ENCODE measurements around the gene NSDHL.
A peak's percentile ranks its signal among the peaks of the same experiment; 100 is the strongest.

The NSDHL gene

DNA sequence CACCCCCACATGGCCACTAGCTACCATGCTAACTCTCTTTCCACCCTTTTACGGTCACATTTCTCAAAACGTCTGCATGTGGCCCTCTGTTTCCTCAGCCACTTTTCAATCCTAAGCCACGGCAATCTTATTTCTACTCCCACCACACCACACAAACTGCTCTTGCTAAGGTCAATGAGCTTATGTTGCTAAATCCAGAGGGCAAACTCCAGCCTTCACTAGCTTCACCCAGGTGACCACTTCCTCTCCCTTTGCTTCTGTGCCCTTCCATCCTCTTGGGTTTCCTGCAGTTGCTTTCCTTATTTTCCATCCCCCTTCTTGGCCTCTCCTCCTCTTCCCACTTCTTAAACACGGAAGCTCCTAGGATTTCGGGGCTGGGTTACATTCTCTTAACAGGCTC is 16.8 kb upstream of the NSDHL start:
- DNase-seq (ENCODE audit: low read depth): no peak
- TF ChIP-seq, protein P1, sequence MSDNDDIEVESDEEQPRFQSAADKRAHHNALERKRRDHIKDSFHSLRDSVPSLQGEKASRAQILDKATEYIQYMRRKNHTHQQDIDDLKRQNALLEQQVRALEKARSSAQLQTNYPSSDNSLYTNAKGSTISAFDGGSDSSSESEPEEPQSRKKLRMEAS (IDR thresholded peaks at IDR 0.05; ENCODE audit: low read depth, low read length): no peak
- TF ChIP-seq, protein P2, sequence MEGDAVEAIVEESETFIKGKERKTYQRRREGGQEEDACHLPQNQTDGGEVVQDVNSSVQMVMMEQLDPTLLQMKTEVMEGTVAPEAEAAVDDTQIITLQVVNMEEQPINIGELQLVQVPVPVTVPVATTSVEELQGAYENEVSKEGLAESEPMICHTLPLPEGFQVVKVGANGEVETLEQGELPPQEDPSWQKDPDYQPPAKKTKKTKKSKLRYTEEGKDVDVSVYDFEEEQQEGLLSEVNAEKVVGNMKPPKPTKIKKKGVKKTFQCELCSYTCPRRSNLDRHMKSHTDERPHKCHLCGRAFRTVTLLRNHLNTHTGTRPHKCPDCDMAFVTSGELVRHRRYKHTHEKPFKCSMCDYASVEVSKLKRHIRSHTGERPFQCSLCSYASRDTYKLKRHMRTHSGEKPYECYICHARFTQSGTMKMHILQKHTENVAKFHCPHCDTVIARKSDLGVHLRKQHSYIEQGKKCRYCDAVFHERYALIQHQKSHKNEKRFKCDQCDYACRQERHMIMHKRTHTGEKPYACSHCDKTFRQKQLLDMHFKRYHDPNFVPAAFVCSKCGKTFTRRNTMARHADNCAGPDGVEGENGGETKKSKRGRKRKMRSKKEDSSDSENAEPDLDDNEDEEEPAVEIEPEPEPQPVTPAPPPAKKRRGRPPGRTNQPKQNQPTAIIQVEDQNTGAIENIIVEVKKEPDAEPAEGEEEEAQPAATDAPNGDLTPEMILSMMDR (IDR thresholded peaks at IDR 0.05; ENCODE audit: low read depth, low read length): no peak
- no peak for TF ChIP-seq POLR2A (IDR thresholded peaks at IDR 0.05; ENCODE audit: extremely low read depth, insufficient read length)
- TF ChIP-seq MYC (IDR thresholded peaks at IDR 0.05; ENCODE audit: low read depth, low read length): no peak
- no peak overlapping the region for H3K4me3 ChIP-seq (ENCODE audit: low read depth, low read length)

DNA sequence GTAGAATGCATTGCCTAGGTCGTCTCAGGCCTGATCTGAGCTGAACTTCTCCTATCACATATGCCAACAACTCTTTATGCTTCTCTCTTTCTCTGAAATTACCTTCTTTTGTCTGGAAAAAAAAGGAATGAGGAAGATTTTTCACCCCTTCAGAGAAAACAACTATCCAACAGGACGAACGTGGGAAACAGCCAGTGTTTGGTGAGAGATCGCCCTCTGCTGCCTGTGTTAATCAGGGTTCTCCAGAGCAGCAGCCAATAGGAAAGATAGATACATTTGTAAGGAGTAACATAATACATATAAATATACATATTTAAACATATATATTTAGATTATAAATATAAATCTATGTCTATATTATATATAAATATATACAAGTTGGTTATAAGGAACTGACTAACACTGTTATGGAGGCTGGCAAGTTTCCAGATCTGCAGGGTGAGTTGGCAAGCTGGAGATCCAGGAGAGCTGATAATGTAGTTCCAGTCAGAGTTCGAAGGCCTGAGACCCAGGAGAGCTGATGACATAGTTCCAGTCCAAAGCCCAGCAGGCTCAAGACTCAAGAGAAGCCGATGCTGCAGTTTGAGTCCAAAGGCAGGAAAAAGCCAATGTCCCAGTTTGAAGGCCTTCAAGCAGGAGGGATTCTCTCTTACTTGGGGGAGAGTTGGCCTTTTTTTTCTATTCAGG is 13.6 kb upstream of the NSDHL start:
- TF ChIP-seq, protein P2 (IDR thresholded peaks at IDR 0.05; ENCODE audit: low read depth, low read length): peak; percentile 44
- TF ChIP-seq, protein P1 (IDR thresholded peaks at IDR 0.05; ENCODE audit: low read depth, low read length): no peak
- no peak for TF ChIP-seq MYC (IDR thresholded peaks at IDR 0.05; ENCODE audit: low read depth, low read length)
- no peak overlapping the region for H3K4me3 ChIP-seq (ENCODE audit: low read depth, low read length)
- DNase-seq (ENCODE audit: low read depth): peak; percentile 32

DNA sequence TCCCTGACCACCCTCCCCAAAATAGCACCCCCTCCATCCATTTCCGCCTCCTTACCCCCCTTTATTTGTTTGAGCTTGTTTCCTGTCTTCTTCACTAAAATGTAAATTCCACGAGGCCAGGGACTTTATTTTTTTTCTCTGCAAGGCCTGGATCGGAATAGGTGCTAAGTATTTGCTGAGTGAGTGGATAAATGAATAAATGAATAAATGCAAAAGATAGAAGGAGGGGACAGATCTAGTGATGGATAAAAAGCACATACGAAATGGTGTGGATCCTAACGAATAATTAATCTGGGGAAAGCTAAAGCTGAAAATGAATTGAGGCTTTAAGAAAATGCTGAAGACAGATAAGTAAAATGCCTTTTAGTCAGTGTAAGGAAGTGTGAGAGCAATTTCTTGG is 12.5 kb upstream of the NSDHL start:
- TF ChIP-seq POLR2A (IDR thresholded peaks at IDR 0.05; ENCODE audit: extremely low read depth, insufficient read length) (no peak), MYC (IDR thresholded peaks at IDR 0.05; ENCODE audit: low read depth, low read length) (no peak)
- TF ChIP-seq, protein P2 (IDR thresholded peaks at IDR 0.05; ENCODE audit: low read depth, low read length): no peak
- TF ChIP-seq, protein P1 (IDR thresholded peaks at IDR 0.05; ENCODE audit: low read depth, low read length): no peak
- no peak for DNase-seq (ENCODE audit: low read depth)
- no peak overlapping the region for H3K4me3 ChIP-seq (ENCODE audit: low read depth, low read length)

DNA sequence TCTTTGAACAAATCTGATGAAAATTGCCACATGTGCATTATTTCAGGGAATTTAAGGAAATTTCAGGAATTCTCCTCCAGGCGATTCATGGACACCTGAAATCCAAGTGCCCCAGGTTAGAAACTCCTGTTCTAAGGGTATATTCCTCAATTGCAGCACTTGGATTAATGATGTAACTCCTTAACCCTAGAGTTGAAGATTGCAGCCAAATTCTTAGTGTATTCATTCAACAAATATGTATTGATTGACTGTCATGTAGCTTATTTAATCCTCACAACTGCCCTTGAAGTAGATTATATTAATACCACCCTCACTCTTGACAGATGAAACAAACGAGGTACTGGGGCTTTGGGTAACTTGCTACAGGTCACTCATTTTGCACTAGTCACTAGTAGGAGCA is 11.6 kb upstream of the NSDHL start:
- DNase-seq (ENCODE audit: low read depth): no peak
- TF ChIP-seq POLR2A (IDR thresholded peaks at IDR 0.05; ENCODE audit: extremely low read depth, insufficient read length) (no peak), MYC (IDR thresholded peaks at IDR 0.05; ENCODE audit: low read depth, low read length) (no peak)
- TF ChIP-seq, protein P2 (IDR thresholded peaks at IDR 0.05; ENCODE audit: low read depth, low read length): no peak
- TF ChIP-seq, protein P1 (IDR thresholded peaks at IDR 0.05; ENCODE audit: low read depth, low read length): no peak
- no peak overlapping the region for H3K4me3 ChIP-seq (ENCODE audit: low read depth, low read length)

DNA sequence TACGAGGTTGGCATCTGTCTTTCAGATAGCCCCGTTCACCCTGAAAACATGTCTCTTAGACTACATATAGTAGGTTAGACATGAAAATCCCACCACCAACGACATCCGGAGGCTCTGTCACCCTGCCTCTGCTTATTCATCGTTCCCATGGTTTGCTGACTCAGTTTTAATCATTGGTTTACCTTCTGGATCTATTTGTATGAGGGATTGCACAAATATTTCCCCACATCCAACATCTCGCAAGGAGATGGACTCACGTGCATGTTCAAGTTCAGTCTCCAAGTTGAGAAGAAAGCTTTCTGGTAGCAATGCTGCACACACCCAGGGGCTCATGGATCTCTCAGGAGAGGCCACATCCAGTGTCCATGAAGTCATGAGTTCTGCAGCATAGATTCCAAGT is 11.1 kb upstream of the NSDHL start:
- no peak for DNase-seq (ENCODE audit: low read depth)
- TF ChIP-seq POLR2A (IDR thresholded peaks at IDR 0.05; ENCODE audit: extremely low read depth, insufficient read length) (no peak), MYC (IDR thresholded peaks at IDR 0.05; ENCODE audit: low read depth, low read length) (no peak)
- TF ChIP-seq, protein P2 (IDR thresholded peaks at IDR 0.05; ENCODE audit: low read depth, low read length): no peak
- TF ChIP-seq, protein P1 (IDR thresholded peaks at IDR 0.05; ENCODE audit: low read depth, low read length): no peak
- no peak overlapping the region for H3K4me3 ChIP-seq (ENCODE audit: low read depth, low read length)

Data from NB4 (cell line).